Activated naive CD8-positive, alpha-beta T cell treated with anti-CD3 and anti-CD28 coated beads, Interleukin-2, amount 10 ng/mL, durations not matched to agents 7 days and 5 days (primary cell): Measurements from ENCODE around the gene EFCAB6. TPM values are rescaled to one million over a fixed set of nuclear protein-coding genes. Genes with fewer than 3 reads are reported as not detected.
A peak's percentile ranks its signal among the peaks of the same experiment; 100 is the strongest.

Experiments
- ATAC-seq: fragments of 150-1000 bp; cut with Tn5 transposase; one replicate; pipeline ENCODE4 v1.10.0; 2021; ENCODE audit warnings: low read depth, moderate library complexity
- POLR2A ChIA-PET: fragments of 350-600 bp; sonication (Branson Sonifier 250); formaldehyde crosslinking; loops from one replicate; lab custom pipeline; 2021; ENCODE audit warnings: antibody characterized with exemption; lab: Charles Lee
- DNase-seq: peaks from one replicate; pipeline ENCODE4 v3.0.0; 2021
- H3K27ac Mint-ChIP-seq: one replicate; pipeline ENCODE4 v1.8.0; 2022; ENCODE audit warnings: mild to moderate bottlenecking, mixed read lengths
- H3K27me3 Mint-ChIP-seq: one replicate; pipeline ENCODE4 v1.8.0; 2022; ENCODE audit warnings: mild to moderate bottlenecking, moderate library complexity, mixed read lengths
- H3K36me3 Mint-ChIP-seq: one replicate; pipeline ENCODE4 v1.8.0; 2021; ENCODE audit warnings: mild to moderate bottlenecking, mixed read lengths
- H3K4me1 Mint-ChIP-seq: one replicate; pipeline ENCODE4 v1.8.0; 2021; ENCODE audit warnings: mixed read lengths
- H3K4me3 Mint-ChIP-seq: one replicate; pipeline ENCODE4 v1.8.0; 2022; ENCODE audit warnings: mild to moderate bottlenecking, moderate library complexity, mixed read lengths
- H3K9me3 Mint-ChIP-seq: one replicate; pipeline ENCODE4 v1.8.0; 2021; ENCODE audit warnings: mixed read lengths
- total RNA-seq, 2 experiments: library from RNA; stranded (reverse); gene quantifications; one replicate each; pipeline ENCODE4 v1.2.3, GENCODE V29; 2021

The EFCAB6 gene
- total RNA-seq, 2 experiments from 2014 or later = 0.19 to 0.37 TPM

DNA sequence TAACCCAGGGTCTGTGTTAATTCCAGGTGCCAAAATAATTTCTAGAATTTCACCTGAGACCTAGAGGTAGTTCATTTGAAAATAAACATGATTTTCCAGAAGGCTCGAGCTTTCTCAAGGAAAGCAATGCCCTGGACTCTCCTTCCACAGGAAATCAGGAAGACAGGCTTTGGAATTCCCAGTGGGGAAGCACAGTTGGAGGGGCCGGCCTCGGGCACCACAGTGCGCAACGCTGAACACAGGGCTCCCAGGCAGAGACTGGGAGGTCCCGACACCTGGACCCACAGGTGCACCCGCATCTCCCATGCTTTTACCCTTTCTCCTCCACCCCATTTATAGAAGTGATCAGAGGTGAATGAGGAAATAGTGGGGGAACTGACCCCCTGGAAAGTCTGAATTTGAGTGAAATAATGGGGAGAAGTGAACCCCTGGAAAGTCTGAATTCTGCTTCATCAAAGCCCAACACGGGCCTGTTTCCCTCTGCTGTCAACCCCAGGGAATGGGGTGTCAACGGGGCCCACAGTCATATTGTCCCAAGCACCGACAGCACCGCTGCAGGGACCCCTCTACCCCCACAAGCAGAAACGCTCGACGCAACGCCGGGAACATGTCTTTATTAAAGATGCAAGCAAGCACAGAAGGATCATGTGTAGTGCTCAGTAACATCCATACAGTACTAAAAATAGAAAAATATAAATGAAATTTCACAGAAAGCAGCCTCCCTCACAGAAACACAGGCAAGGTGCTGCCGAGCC is 12.0 kb upstream of the EFCAB6 start:
- ATAC-seq (no peak), DNase-seq (no peak)
- Mint-ChIP-seq H3K27me3 (no peaks in the 10 kb centered on the region), H3K9me3 (no peaks in the 10 kb centered on the region), H3K27ac (no peak overlapping the region), H3K4me1 (no peaks in the 10 kb centered on the region), H3K4me3 (no peak overlapping the region), H3K36me3 (no peaks in the 10 kb centered on the region)
- POLR2A ChIA-PET = no interaction called here

GRCh38 chr22:43823353-43823908 is 11.3 kb upstream of the EFCAB6 start:
- Mint-ChIP-seq H3K36me3 (no peaks in the 10 kb centered on the region), H3K4me3 (no peak overlapping the region)
- no peak for ATAC-seq

DNA sequence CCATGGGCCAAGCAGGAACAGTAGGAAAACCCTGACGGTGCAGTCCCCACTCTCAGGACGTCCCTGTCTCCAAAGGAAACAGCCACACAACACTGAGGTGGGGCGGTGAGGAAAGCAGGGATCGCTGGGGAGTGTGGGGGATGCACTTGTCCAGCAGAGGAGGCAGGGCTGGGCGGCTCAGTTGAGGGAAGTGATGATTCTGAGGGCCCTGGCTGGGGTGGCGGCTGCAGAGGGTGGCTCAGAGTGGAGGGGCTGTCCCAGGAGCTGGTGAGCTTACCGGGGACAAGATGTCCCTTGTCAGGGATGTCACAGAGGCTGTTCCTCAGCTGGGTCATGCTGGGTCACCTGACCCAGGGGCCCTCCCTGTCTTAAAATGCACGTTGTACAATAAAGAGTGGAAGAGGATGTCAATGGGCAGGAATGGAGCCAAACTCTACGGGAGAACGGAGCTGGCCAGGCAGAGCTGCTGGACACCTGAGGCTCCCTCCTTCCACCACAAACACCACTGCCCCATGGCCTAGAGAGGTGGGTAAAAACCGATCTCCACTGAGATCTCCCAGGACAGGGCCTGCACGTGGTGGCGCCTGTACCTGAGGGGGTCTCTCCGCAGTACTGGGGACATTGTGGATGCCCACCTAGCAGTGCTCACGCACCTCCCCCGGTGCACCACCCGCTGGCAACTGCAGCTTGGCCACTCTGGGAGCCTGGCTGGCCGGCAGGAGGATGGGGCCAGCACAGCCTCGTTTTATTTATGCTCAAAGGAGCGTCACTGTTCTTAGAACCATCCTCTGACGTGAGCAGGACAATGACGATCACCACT is 9.7 kb upstream of the EFCAB6 start:
- Mint-ChIP-seq H3K9me3 (no peaks in the 10 kb centered on the region), H3K27me3 (no peaks in the 10 kb centered on the region), H3K36me3 (no peaks in the 10 kb centered on the region), H3K4me1 (no peaks in the 10 kb centered on the region), H3K4me3 (no peak overlapping the region), H3K27ac (no peak overlapping the region)
- POLR2A ChIA-PET = no interaction called here
- DNase-seq (no peak), ATAC-seq (no peak)

More at GRCh38 chr22:43823353-43823908, 11.3 kb upstream of the EFCAB6 start:
- no peaks in the 10 kb centered on the region for H3K27me3 Mint-ChIP-seq
- H3K9me3 Mint-ChIP-seq = no peaks in the 10 kb centered on the region
- H3K4me1 Mint-ChIP-seq = no peaks in the 10 kb centered on the region
- no peak for DNase-seq
- no peak overlapping the region for H3K27ac Mint-ChIP-seq
- POLR2A ChIA-PET = no interaction called here

GRCh38 chr22:43820651-43821305 is 8.7 kb upstream of the EFCAB6 start:
- H3K9me3 Mint-ChIP-seq = no peaks in the 10 kb centered on the region
- POLR2A ChIA-PET = no interaction called here
- H3K36me3 Mint-ChIP-seq = no peaks in the 10 kb centered on the region
- H3K27me3 Mint-ChIP-seq = no peaks in the 10 kb centered on the region
- H3K4me1 Mint-ChIP-seq = no peaks in the 10 kb centered on the region
- no peak for ATAC-seq
- DNase-seq = no peak
- peak overlapping the region; percentile 24 for H3K27ac Mint-ChIP-seq
- no peak overlapping the region for H3K4me3 Mint-ChIP-seq

DNA sequence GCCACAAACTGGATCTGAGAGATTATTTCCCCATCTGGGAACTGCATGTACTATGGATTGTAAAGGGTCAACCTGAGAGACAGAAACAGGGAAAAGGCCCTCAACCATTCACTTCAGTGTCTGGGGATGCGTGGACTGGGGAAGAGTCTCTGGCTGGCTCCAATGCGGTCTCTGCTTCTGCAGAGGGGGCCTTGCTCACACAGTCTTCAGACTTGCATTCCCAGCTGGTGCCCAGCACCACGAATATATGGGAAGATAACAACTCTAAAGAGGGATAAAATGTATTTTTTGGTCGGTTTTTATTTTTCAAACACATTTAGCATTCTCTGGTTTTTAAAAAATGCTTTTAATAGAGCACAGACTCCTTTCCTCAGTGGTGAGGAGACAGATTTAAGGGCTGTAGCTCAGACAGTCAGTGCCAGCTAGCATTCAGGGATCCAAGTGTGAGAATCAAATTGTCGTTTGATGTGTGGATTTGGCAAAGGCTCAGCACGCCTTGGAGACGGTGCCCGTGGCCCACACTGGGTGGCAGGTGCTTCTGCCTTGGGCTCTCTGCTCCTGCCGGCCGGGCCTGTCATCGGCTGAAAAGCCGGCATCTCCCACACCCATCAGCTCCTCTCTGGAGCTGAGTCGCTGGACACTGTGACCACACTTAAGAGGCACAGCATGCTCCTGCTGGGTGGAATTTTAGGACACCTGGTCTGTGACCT is 8.0 kb upstream of the EFCAB6 start:
- Mint-ChIP-seq H3K36me3 (peaks cover 3% of the 10 kb centered on the region), H3K4me3 (no peak overlapping the region), H3K9me3 (no peaks in the 10 kb centered on the region), H3K27me3 (no peaks in the 10 kb centered on the region), H3K4me1 (no peaks in the 10 kb centered on the region), H3K27ac (no peak overlapping the region)
- DNase-seq = no peak
- POLR2A ChIA-PET = no interaction called here
- ATAC-seq = no peak

- DNase-seq = no peak
- no peak for ATAC-seq
- no peak overlapping the region for H3K27ac Mint-ChIP-seq
- H3K36me3 Mint-ChIP-seq = peaks cover 5% of the 10 kb centered on the region
- POLR2A ChIA-PET = no interaction called here
- no peaks in the 10 kb centered on the region for H3K9me3 Mint-ChIP-seq
- H3K4me1 Mint-ChIP-seq = peaks cover under 1% of the 10 kb centered on the region
- H3K4me3 Mint-ChIP-seq = no peak overlapping the region
- no peaks in the 10 kb centered on the region for H3K27me3 Mint-ChIP-seq
These were observed 7.4 kb upstream of the EFCAB6 start for GRCh38 chr22:43819421-43819921.

- Mint-ChIP-seq H3K4me1 (peaks cover 5% of the 10 kb centered on the region), H3K27me3 (no peaks in the 10 kb centered on the region), H3K27ac (no peak overlapping the region), H3K4me3 (no peak overlapping the region), H3K36me3 (peaks cover 8% of the 10 kb centered on the region), H3K9me3 (no peaks in the 10 kb centered on the region)
- POLR2A ChIA-PET = no interaction called here
- DNase-seq (no peak), ATAC-seq (no peak)
These were observed 6.9 kb upstream of the EFCAB6 start for GRCh38 chr22:43818981-43819380.

GRCh38 chr22:43817402-43817801 is 5.3 kb upstream of the EFCAB6 start:
- DNase-seq (no peak), ATAC-seq (no peak)
- H3K9me3 Mint-ChIP-seq = no peaks in the 10 kb centered on the region
- POLR2A ChIA-PET = no interaction called here
- H3K27ac Mint-ChIP-seq = no peak overlapping the region
- H3K27me3 Mint-ChIP-seq = no peaks in the 10 kb centered on the region
- H3K36me3 Mint-ChIP-seq = peaks cover 9% of the 10 kb centered on the region
- peaks cover 14% of the 10 kb centered on the region for H3K4me1 Mint-ChIP-seq
- H3K4me3 Mint-ChIP-seq = no peak overlapping the region

GRCh38 chr22:43814264-43814663 is 2.2 kb upstream of the EFCAB6 start:
- H3K9me3 Mint-ChIP-seq = no peaks in the 10 kb centered on the region
- peaks cover 18% of the 10 kb centered on the region for H3K4me1 Mint-ChIP-seq
- no peaks in the 10 kb centered on the region for H3K27me3 Mint-ChIP-seq
- H3K36me3 Mint-ChIP-seq = peaks cover 9% of the 10 kb centered on the region
- POLR2A ChIA-PET = no interaction called here
- no peak for DNase-seq
- H3K4me3 Mint-ChIP-seq = peak overlapping the region; percentile 16
- ATAC-seq = no peak
- H3K27ac Mint-ChIP-seq = no peak overlapping the region

GRCh38 chr22:43812890-43813289 is 785 bp upstream of the EFCAB6 start:
- peaks cover 18% of the 10 kb centered on the region for H3K4me1 Mint-ChIP-seq
- DNase-seq (no peak), ATAC-seq (no peak)
- H3K36me3 Mint-ChIP-seq = peaks cover 9% of the 10 kb centered on the region
- H3K4me3 Mint-ChIP-seq = peak overlapping the region; percentile 90
- H3K27ac Mint-ChIP-seq = peak overlapping the region; percentile 78
- no peaks in the 10 kb centered on the region for H3K9me3 Mint-ChIP-seq
- POLR2A ChIA-PET = interaction anchor here (0.6 kb wide), 1 partner anchor 88 kb away, joined by 5 read pairs; no protein-coding TSS in a partner anchor
- no peaks in the 10 kb centered on the region for H3K27me3 Mint-ChIP-seq

- H3K27me3 Mint-ChIP-seq = no peaks in the 10 kb centered on the region
- H3K4me3 Mint-ChIP-seq = peak overlapping the region; percentile 90
- peak overlapping the region; percentile 78 for H3K27ac Mint-ChIP-seq
- no peaks in the 10 kb centered on the region for H3K9me3 Mint-ChIP-seq
- ATAC-seq (no peak), DNase-seq (no peak)
- H3K4me1 Mint-ChIP-seq = peaks cover 18% of the 10 kb centered on the region
- peaks cover 9% of the 10 kb centered on the region for H3K36me3 Mint-ChIP-seq
- POLR2A ChIA-PET = interaction anchor here (0.6 to 1.1 kb wide), 2 partner anchors 143 to 1523 kb away, joined by 3 to 4 read pairs; partner anchors contain the start of gene SAMM50
These were observed 342 bp downstream of the EFCAB6 start for GRCh38 chr22:43811777-43812148.

- no peak for DNase-seq
- POLR2A ChIA-PET = no interaction called here
- Mint-ChIP-seq H3K27me3 (peaks cover 24% of the 10 kb centered on the region), H3K4me3 (no peak overlapping the region), H3K27ac (no peak overlapping the region), H3K9me3 (peaks cover 7% of the 10 kb centered on the region), H3K4me1 (no peaks in the 10 kb centered on the region), H3K36me3 (no peaks in the 10 kb centered on the region)
- ATAC-seq = no peak
These were observed 9.1 kb downstream of the EFCAB6 start for GRCh38 chr22:43802897-43803495.
